Activated T-helper 1 cell treated with anti-CD3 and anti-CD28 coated beads, Interleukin-12 subunit alpha, Interleukin-12 subunit beta, Interleukin-2, Interleukin-4 antibody, amounts not matched to agents 30 ng/mL and 10 ng/mL and 1 ng/mL, durations not matched to agents 14 hours and 24 hours and 36 hours (primary cell): ENCODE results near the gene AGBL2. TPM values are rescaled to one million over a fixed set of nuclear protein-coding genes. Genes with fewer than 3 reads are reported as not detected.
"Not testable (repeated sequence)": the region's sequence is repeated elsewhere in the genome, so short reads cannot be mapped to it uniquely, and the experiment has no call there.

Source experiments
- DNase-seq: peaks from one replicate; pipeline ENCODE4 v3.0.0; 2021; ENCODE audit warnings: low spot score
- H3K27ac Mint-ChIP-seq: one replicate; pipeline ENCODE4 v1.8.0; 2021; ENCODE audit warnings: mild to moderate bottlenecking, mixed read lengths
- H3K27me3 Mint-ChIP-seq: one replicate; pipeline ENCODE4 v1.8.0; 2022; ENCODE audit warnings: mild to moderate bottlenecking, moderate library complexity, mixed read lengths; ENCODE audit not compliant: insufficient read depth
- H3K36me3 Mint-ChIP-seq: one replicate; pipeline ENCODE4 v1.8.0; 2021; ENCODE audit warnings: low read depth, mixed read lengths
- H3K4me1 Mint-ChIP-seq: one replicate; pipeline ENCODE4 v1.8.0; 2021; ENCODE audit warnings: low read depth, mixed read lengths
- H3K4me3 Mint-ChIP-seq: one replicate; pipeline ENCODE4 v1.8.0; 2021; ENCODE audit warnings: mild to moderate bottlenecking, moderate library complexity, mixed read lengths
- H3K9me3 Mint-ChIP-seq: one replicate; pipeline ENCODE4 v1.8.0; 2021; ENCODE audit warnings: mixed read lengths
- intact Hi-C: fragments of 100-400 bp; cut with micrococcal nuclease; formaldehyde crosslinking; loops from one replicate; pipeline ENCODE4 v1.15.1; 2024
- total RNA-seq: library from RNA; stranded (reverse); gene quantifications from 2 replicates; pipeline ENCODE4 v1.2.3, GENCODE V29; 2022

AGBL2 gene
- total RNA-seq, 1 donor from 2014 or later = 5.5 TPM

DNA sequence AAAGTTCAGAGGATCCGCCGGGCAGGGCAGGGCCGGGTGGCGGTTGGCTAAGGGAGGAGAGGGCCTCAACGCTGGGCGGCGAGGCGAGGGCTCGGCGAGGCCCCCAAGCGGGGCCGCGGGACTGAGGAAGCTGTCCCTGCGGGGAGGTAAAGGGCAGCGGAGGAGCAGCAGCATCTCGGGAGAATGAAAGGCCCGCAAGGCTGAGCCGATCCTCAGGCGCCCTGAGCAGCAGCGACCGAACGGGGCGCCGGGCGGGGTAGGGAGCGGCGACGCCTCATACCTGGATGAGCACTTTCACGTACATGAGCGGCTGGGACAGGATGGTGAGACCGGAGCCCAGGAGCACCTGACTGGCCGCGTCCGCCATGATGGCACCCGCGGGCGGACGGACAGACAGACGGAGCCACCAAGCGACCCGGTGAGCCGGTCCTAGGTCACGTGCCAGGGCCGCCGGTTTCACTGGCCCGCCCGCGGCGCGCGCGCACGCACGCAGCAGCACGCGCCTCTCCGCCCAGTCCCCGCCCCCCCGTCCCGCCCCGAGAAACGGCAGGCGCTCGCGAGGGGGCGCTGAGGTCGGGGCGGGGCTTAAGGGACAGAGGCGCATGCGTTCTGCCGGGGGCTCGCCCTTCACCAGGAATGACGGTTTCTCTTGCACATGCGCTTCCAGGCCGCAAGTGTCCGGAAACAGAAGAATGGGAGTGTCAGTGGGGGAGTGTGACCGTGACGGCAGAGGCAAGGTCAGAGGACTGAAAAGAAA is 72.9 kb downstream of the AGBL2 start, which contains the start of gene MTCH2:
Gene MTCH2, minus strand, starts transcription at position 461 of the 757 bp plus-strand sequence. Its CDS starts 94 bp downstream, at position 367.
- peaks cover 18% of the 10 kb centered on the region for H3K36me3 Mint-ChIP-seq
- no peaks in the 10 kb centered on the region for H3K9me3 Mint-ChIP-seq
- H3K27ac Mint-ChIP-seq = peak within 1 kb of the TSS; percentile 97
- peak within 1 kb of the TSS; percentile 96 for H3K4me3 Mint-ChIP-seq
- H3K4me1 Mint-ChIP-seq = peaks cover 30% of the 10 kb centered on the region
- peak; percentile 95 for DNase-seq
- H3K27me3 Mint-ChIP-seq = no peaks in the 10 kb centered on the region
- intact Hi-C loops = loop anchor here (1.0 to 5.0 kb wide), 12 partner anchors 21 to 1025 kb away; partner anchors contain the start of genes AGBL2, ATG13, CELF1 and FNBP4

GRCh38 chr11:47641600-47642098 is 73.5 kb downstream of the AGBL2 start:
- peak overlapping the region; percentile 97 for H3K27ac Mint-ChIP-seq
- H3K36me3 Mint-ChIP-seq = peaks cover 18% of the 10 kb centered on the region
- intact Hi-C loops = loop anchor here (1.0 to 5.0 kb wide), 12 partner anchors 22 to 1024 kb away; partner anchors contain the start of genes AGBL2, ATG13, CELF1 and FNBP4
- DNase-seq = no peak
- no peaks in the 10 kb centered on the region for H3K27me3 Mint-ChIP-seq
- H3K9me3 Mint-ChIP-seq = no peaks in the 10 kb centered on the region
- peaks cover 30% of the 10 kb centered on the region for H3K4me1 Mint-ChIP-seq
- H3K4me3 Mint-ChIP-seq = peak overlapping the region; percentile 96

- Mint-ChIP-seq H3K4me1 (peaks cover 30% of the 10 kb centered on the region), H3K4me3 (peak overlapping the region; percentile 96), H3K36me3 (peaks cover 20% of the 10 kb centered on the region)
- not testable (repeated sequence) for H3K27ac Mint-ChIP-seq, H3K9me3 Mint-ChIP-seq, H3K27me3 Mint-ChIP-seq, DNase-seq
- intact Hi-C loops = loop anchor here (5.0 kb wide), 2 partner anchors 423 to 1023 kb away; partner anchors contain the start of genes ATG13 and HARBI1
Observed at GRCh38 chr11:47640506-47640905, 74.7 kb downstream of the AGBL2 start.

DNA sequence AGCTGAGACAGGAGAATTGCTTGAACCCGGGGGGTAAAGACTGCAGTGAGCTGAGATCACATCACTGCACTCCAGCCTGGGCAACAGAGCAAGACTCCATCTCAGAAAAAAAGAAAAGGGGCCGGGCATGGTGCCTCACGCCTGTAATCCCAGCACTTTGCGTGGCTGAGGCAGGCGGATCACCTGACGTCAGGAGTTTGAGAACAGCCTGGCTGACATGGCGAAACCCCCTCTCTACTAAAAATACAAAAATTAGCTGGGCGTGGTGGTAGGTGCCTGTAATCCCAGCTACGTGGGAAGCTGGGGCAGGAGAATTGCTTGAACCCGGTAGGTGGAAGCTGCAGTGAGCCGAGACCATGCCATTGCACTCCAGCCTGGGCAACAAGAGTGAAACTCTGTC is 78.8 kb downstream of the AGBL2 start:
- H3K27ac Mint-ChIP-seq, DNase-seq, H3K27me3 Mint-ChIP-seq, H3K4me3 Mint-ChIP-seq, H3K9me3 Mint-ChIP-seq, intact Hi-C loops: not testable (repeated sequence)
- H3K36me3 Mint-ChIP-seq = peaks cover 38% of the 10 kb centered on the region
- H3K4me1 Mint-ChIP-seq = peaks cover 13% of the 10 kb centered on the region

DNA sequence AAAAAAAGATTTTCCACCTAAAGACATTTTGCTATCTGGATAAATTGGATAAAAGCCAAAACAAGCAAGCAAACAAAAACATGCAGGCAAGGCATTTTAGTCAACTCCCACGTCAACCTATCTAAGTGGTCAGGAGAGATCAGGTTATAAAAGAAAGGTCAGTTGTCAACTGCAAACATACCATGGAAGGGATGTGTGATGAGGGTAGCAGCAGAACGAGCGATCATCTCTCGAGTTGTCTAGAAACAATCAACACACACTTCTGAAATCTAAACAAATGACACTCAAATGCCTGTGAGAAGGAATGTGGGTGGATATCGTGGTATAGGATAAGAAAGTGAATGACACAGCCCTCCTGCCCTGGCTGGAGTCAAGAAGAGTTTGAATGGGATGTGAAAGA is 83.7 kb downstream of the AGBL2 start:
- no peak for DNase-seq
- intact Hi-C loops = no loop called here
- Mint-ChIP-seq H3K27me3 (no peaks in the 10 kb centered on the region), H3K4me1 (no peaks in the 10 kb centered on the region), H3K27ac (no peak overlapping the region), H3K4me3 (no peak overlapping the region), H3K36me3 (peaks cover 42% of the 10 kb centered on the region), H3K9me3 (no peaks in the 10 kb centered on the region)

GRCh38 chr11:47628026-47628425 is 87.1 kb downstream of the AGBL2 start:
- H3K36me3 Mint-ChIP-seq = peaks cover 31% of the 10 kb centered on the region
- intact Hi-C loops = no loop called here
- no peak overlapping the region for H3K4me3 Mint-ChIP-seq
- H3K27ac Mint-ChIP-seq = no peak overlapping the region
- H3K4me1 Mint-ChIP-seq = no peaks in the 10 kb centered on the region
- H3K27me3 Mint-ChIP-seq = no peaks in the 10 kb centered on the region
- DNase-seq = no peak
- H3K9me3 Mint-ChIP-seq = no peaks in the 10 kb centered on the region

DNA sequence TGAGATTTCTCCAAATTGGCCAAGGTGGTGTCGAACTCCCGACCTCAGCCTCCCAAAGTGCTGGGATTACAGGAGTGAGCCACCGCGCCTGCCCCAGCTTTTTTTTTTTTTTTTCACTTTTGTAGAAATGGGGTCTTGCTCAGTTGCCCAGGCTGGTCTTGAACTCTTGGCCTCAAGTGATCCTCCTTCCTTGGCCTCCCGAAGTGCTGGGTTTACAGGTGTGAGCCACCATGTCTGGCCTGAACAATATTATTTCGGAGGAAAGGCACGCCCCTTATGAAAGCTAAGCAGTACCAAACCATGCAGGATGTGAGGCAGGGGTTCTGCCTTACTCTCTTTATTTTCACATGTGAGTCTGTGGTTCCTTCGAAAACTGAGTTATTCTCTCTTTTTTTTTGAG is 88.9 kb downstream of the AGBL2 start:
- intact Hi-C loops = no loop called here
- Mint-ChIP-seq H3K4me3 (no peak overlapping the region), H3K4me1 (no peaks in the 10 kb centered on the region), H3K27ac (no peak overlapping the region), H3K27me3 (no peaks in the 10 kb centered on the region), H3K36me3 (peaks cover 25% of the 10 kb centered on the region), H3K9me3 (no peaks in the 10 kb centered on the region)
- no peak for DNase-seq

DNA sequence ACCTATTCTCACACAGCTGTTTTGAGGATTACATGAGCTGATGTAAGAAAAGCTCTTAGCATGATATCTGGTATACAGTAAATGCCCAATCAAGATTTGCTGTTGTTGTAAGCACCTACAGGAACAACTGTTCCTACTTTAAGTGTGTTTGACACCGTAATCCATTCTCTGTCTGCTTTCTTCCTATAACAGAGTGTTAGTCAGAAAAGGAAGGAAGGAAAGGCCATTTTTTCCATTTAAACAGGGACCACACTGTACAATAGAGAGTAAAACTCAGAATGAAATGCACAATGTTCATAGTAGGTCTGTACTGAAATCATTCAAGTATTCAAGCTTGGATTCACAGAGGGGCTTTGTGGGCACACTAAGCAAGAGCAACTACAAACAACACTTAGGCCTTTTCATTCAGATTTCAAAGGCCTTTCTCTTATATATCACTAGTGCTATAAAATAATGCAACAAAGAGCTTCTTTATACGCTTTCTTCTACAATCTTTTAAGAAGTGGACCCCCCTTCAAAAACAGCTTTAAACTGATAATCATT is 94.3 kb downstream of the AGBL2 start:
- Mint-ChIP-seq H3K27me3 (no peaks in the 10 kb centered on the region), H3K36me3 (peaks cover 16% of the 10 kb centered on the region), H3K4me1 (peaks cover 11% of the 10 kb centered on the region), H3K9me3 (no peaks in the 10 kb centered on the region), H3K4me3 (no peak overlapping the region), H3K27ac (no peak overlapping the region)
- DNase-seq = no peak
- intact Hi-C loops = no loop called here

DNA sequence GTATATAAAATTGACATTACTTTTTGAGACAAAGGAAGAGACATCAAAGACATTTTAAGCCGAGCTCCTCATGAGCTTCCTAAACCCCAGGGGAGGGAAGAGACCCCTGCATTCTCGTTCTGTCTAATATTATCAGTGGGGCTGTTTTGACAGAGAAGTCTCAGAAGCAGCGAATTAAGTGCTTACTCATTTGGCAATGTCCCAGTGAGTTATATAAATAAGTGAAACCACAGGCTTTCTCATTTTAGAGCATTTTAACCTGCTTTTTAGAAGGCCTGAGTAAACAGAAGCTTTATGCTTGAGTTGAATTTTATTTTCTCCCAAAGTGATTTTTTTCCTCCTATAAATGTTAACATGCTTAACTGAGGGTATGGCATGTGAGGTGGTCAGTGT is 97.8 kb downstream of the AGBL2 start:
- H3K27ac Mint-ChIP-seq = no peak overlapping the region
- H3K36me3 Mint-ChIP-seq = peaks cover 13% of the 10 kb centered on the region
- H3K4me1 Mint-ChIP-seq = peaks cover 11% of the 10 kb centered on the region
- H3K9me3 Mint-ChIP-seq = no peaks in the 10 kb centered on the region
- intact Hi-C loops = loop anchor here (1.0 kb wide), 2 partner anchors 39 to 102 kb away; partner anchors contain the start of gene KBTBD4
- DNase-seq = no peak
- H3K4me3 Mint-ChIP-seq = no peak overlapping the region
- H3K27me3 Mint-ChIP-seq = no peaks in the 10 kb centered on the region

DNA sequence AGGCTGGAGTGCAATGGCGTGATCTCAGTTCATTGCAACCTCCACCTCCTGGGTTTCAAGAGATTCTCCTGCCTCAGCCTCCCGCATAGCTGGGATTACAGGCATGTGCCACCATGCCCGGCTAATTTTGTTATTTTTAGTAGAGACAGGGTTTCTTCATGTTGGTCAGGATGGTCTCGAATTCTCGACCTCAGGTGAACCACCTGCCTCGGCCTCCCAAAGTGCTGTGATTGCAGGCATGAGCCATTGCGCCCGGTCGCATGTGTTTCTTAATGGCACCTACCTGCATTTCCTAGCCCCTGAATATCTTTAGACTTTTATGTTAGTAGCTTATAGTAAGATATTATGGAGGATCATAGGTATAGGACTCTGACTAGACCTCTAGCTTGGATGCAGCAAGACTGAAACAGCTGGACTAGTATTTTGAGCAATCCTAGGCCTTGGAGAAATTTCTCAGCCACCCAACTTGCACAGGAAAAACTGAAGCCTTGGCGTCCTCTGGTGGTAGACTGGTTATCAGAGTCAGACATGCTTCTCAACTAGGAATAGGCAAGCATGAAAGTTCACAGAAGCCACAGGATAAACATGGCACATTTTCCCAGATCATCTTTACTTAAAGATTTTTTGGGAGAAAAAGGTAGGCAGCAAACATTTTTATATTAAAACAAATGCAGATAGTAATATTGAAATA is 98.3 kb downstream of the AGBL2 start:
- H3K9me3 Mint-ChIP-seq = no peaks in the 10 kb centered on the region
- no peaks in the 10 kb centered on the region for H3K27me3 Mint-ChIP-seq
- H3K36me3 Mint-ChIP-seq = peaks cover 13% of the 10 kb centered on the region
- H3K4me1 Mint-ChIP-seq = peaks cover 11% of the 10 kb centered on the region
- no peak overlapping the region for H3K27ac Mint-ChIP-seq
- intact Hi-C loops = loop anchor here (1.0 kb wide), 2 partner anchors 39 to 102 kb away; partner anchors contain the start of gene KBTBD4
- no peak overlapping the region for H3K4me3 Mint-ChIP-seq
- no peak for DNase-seq

GRCh38 chr11:47615249-47615648 is 99.9 kb downstream of the AGBL2 start:
- H3K27me3 Mint-ChIP-seq = no peaks in the 10 kb centered on the region
- DNase-seq = no peak
- peaks cover 20% of the 10 kb centered on the region for H3K36me3 Mint-ChIP-seq
- H3K4me3 Mint-ChIP-seq = no peak overlapping the region
- no peaks in the 10 kb centered on the region for H3K9me3 Mint-ChIP-seq
- H3K27ac Mint-ChIP-seq = no peak overlapping the region
- intact Hi-C loops = no loop called here
- peaks cover 11% of the 10 kb centered on the region for H3K4me1 Mint-ChIP-seq

- Mint-ChIP-seq H3K4me1 (peaks cover 3% of the 10 kb centered on the region), H3K36me3 (peaks cover 20% of the 10 kb centered on the region), H3K27me3 (no peaks in the 10 kb centered on the region), H3K9me3 (no peaks in the 10 kb centered on the region), H3K4me3 (no peak overlapping the region), H3K27ac (no peak overlapping the region)
- no peak for DNase-seq
- intact Hi-C loops = no loop called here
Observed at GRCh38 chr11:47611348-47611794, 103.8 kb downstream of the AGBL2 start.
